Measurements from ENCODE around the gene TOMM20. TPM values are rescaled to one million over a fixed set of nuclear protein-coding genes. Genes with fewer than 3 reads are reported as not detected.
"Not testable (repeated sequence)": the region's sequence is repeated elsewhere in the genome, so short reads cannot be mapped to it uniquely, and the experiment has no call there.

The TOMM20 gene
- total and polyA plus RNA-seq, 2 experiments from 2014 or later, result 51.8 to 99.6 TPM

GRCh38 chr1:235088907-235089306 is 39.7 kb downstream of the TOMM20 start:
- Histone ChIP-seq H4K20me1 (ENCODE audit: insufficient read depth, poor library complexity, severe bottlenecking) (no peaks in the 10 kb centered on the region), H3K9me2 (replicated peaks; ENCODE audit: insufficient read depth) (no peaks in the 10 kb centered on the region), H3K9me3 (ENCODE audit: low read depth) (no peaks in the 10 kb centered on the region), H2AFZ (no peak overlapping the region), H3K27ac (no peak overlapping the region), H3K79me2 (no peaks in the 10 kb centered on the region), H3K36me3 (replicated peaks; ENCODE audit: insufficient read depth, low read depth) (no peaks in the 10 kb centered on the region), H3K4me1 (ENCODE audit: insufficient read depth) (peaks cover 6% of the 10 kb centered on the region), H3K27me3 (no peaks in the 10 kb centered on the region), H3K4me3 (no peak overlapping the region), H3K4me2 (no peak overlapping the region)
- TF ChIP-seq EZH2 (IDR thresholded peaks at IDR 0.05; ENCODE audit: borderline replicate concordance), result no peak
- TF ChIP-seq EZH2phosphoT487 (IDR thresholded peaks at IDR 0.05; ENCODE audit: low read depth, severe bottlenecking, unreplicated experiment), result no peak
- TF ChIP-seq CTCF (IDR thresholded peaks at IDR 0.05; ENCODE audit: poor library complexity), result no peak
- 94% methylated on average over 7 of the region's 7 CpGs for WGBS (ENCODE audit: low lambda C conversion rate, missing lambda C conversion rate)
- DNase-seq (ENCODE audit: low spot score), result no peak

- Histone ChIP-seq H3K27me3 (no peaks in the 10 kb centered on the region), H3K36me3 (replicated peaks; ENCODE audit: insufficient read depth, low read depth) (no peaks in the 10 kb centered on the region), H3K9me2 (replicated peaks; ENCODE audit: insufficient read depth) (no peaks in the 10 kb centered on the region), H3K27ac (no peak overlapping the region), H3K9me3 (ENCODE audit: low read depth) (no peaks in the 10 kb centered on the region), H3K4me1 (ENCODE audit: insufficient read depth) (peaks cover 6% of the 10 kb centered on the region), H3K4me2 (no peak overlapping the region), H3K79me2 (no peaks in the 10 kb centered on the region), H3K4me3 (no peak overlapping the region), H2AFZ (no peak overlapping the region), H4K20me1 (ENCODE audit: insufficient read depth, poor library complexity, severe bottlenecking) (no peaks in the 10 kb centered on the region)
- WGBS (ENCODE audit: low lambda C conversion rate, missing lambda C conversion rate), result 96% methylated on average over 6 of the region's 6 CpGs
- TF ChIP-seq CTCF (IDR thresholded peaks at IDR 0.05; ENCODE audit: poor library complexity), result no peak
- no peak for TF ChIP-seq EZH2phosphoT487 (IDR thresholded peaks at IDR 0.05; ENCODE audit: low read depth, severe bottlenecking, unreplicated experiment)
- no peak for TF ChIP-seq EZH2 (IDR thresholded peaks at IDR 0.05; ENCODE audit: borderline replicate concordance)
- no peak for DNase-seq (ENCODE audit: low spot score)
Observed at GRCh38 chr1:235088430-235088829, 40.2 kb downstream of the TOMM20 start.

GRCh38 chr1:235087906-235088305 is 40.7 kb downstream of the TOMM20 start:
- Histone ChIP-seq H3K9me2 (replicated peaks; ENCODE audit: insufficient read depth) (no peaks in the 10 kb centered on the region), H3K4me2 (no peak overlapping the region), H3K79me2 (no peaks in the 10 kb centered on the region), H3K4me1 (ENCODE audit: insufficient read depth) (peaks cover 10% of the 10 kb centered on the region), H4K20me1 (ENCODE audit: insufficient read depth, poor library complexity, severe bottlenecking) (no peaks in the 10 kb centered on the region), H2AFZ (no peak overlapping the region), H3K27me3 (no peaks in the 10 kb centered on the region), H3K36me3 (replicated peaks; ENCODE audit: insufficient read depth, low read depth) (no peaks in the 10 kb centered on the region), H3K4me3 (no peak overlapping the region), H3K9me3 (ENCODE audit: low read depth) (no peaks in the 10 kb centered on the region), H3K27ac (no peak overlapping the region)
- DNase-seq (ENCODE audit: low spot score), result no peak
- WGBS (ENCODE audit: low lambda C conversion rate, missing lambda C conversion rate), result 92% methylated on average over 6 of the region's 6 CpGs
- TF ChIP-seq CTCF (IDR thresholded peaks at IDR 0.05; ENCODE audit: poor library complexity) (no peak), EZH2phosphoT487 (IDR thresholded peaks at IDR 0.05; ENCODE audit: low read depth, severe bottlenecking, unreplicated experiment) (no peak), EZH2 (IDR thresholded peaks at IDR 0.05; ENCODE audit: borderline replicate concordance) (no peak)

GRCh38 chr1:235085411-235086117 is 43.1 kb downstream of the TOMM20 start:
- not testable (repeated sequence) for H3K79me2 ChIP-seq; H3K27ac ChIP-seq; H3K4me2 ChIP-seq; H2AFZ ChIP-seq; H3K27me3 ChIP-seq; DNase-seq (ENCODE audit: low spot score); H3K4me3 ChIP-seq; H3K9me3 ChIP-seq (ENCODE audit: low read depth); H3K36me3 ChIP-seq (replicated peaks; ENCODE audit: insufficient read depth, low read depth); H4K20me1 ChIP-seq (ENCODE audit: insufficient read depth, poor library complexity, severe bottlenecking); H3K9me2 ChIP-seq (replicated peaks; ENCODE audit: insufficient read depth)
- WGBS (ENCODE audit: low lambda C conversion rate, missing lambda C conversion rate), result 96% methylated on average over 12 of the region's 12 CpGs
- peaks cover 18% of the 10 kb centered on the region for H3K4me1 ChIP-seq (ENCODE audit: insufficient read depth)

GRCh38 chr1:235080788-235081187 is 47.8 kb downstream of the TOMM20 start:
- not testable (repeated sequence) for H3K27me3 ChIP-seq; H3K4me2 ChIP-seq; H3K9me2 ChIP-seq (replicated peaks; ENCODE audit: insufficient read depth); H3K79me2 ChIP-seq; H2AFZ ChIP-seq; H3K9me3 ChIP-seq (ENCODE audit: low read depth); H4K20me1 ChIP-seq (ENCODE audit: insufficient read depth, poor library complexity, severe bottlenecking); H3K36me3 ChIP-seq (replicated peaks; ENCODE audit: insufficient read depth, low read depth); DNase-seq (ENCODE audit: low spot score); H3K4me3 ChIP-seq
- Histone ChIP-seq H3K4me1 (ENCODE audit: insufficient read depth) (peaks cover 34% of the 10 kb centered on the region), H3K27ac (peak overlapping the region; percentile 97)
- WGBS (ENCODE audit: low lambda C conversion rate, missing lambda C conversion rate), result 96% methylated on average over 5 of the region's 5 CpGs

GRCh38 chr1:235080297-235080657 is 48.4 kb downstream of the TOMM20 start:
- not testable (repeated sequence) for H3K79me2 ChIP-seq; H3K4me2 ChIP-seq; DNase-seq (ENCODE audit: low spot score); H3K27me3 ChIP-seq; H3K9me3 ChIP-seq (ENCODE audit: low read depth); H3K36me3 ChIP-seq (replicated peaks; ENCODE audit: insufficient read depth, low read depth); H4K20me1 ChIP-seq (ENCODE audit: insufficient read depth, poor library complexity, severe bottlenecking); H3K4me3 ChIP-seq; H2AFZ ChIP-seq; H3K9me2 ChIP-seq (replicated peaks; ENCODE audit: insufficient read depth)
- Histone ChIP-seq H3K4me1 (ENCODE audit: insufficient read depth) (peaks cover 39% of the 10 kb centered on the region), H3K27ac (peak overlapping the region; percentile 92)
- WGBS (ENCODE audit: low lambda C conversion rate, missing lambda C conversion rate), result 100% methylated on average over 3 of the region's 4 CpGs
